ENCODE data around the gene ZSWIM3.
"Not testable (repeated sequence)": the region's sequence is repeated elsewhere in the genome, so short reads cannot be mapped to it uniquely, and the experiment has no call there.

ZSWIM3 gene

GRCh38 chr20:45861221-45862075, 4.0 kb downstream of the ZSWIM3 start:
- DNase-seq (ENCODE audit: low spot score) = no peak

GRCh38 chr20:45863543-45864470, 6.4 kb downstream of the ZSWIM3 start:
- no peak for DNase-seq (ENCODE audit: low spot score)

- no peak for DNase-seq (ENCODE audit: low spot score)
Measured at GRCh38 chr20:45866454-45866853, 9.0 kb downstream of the ZSWIM3 start.

GRCh38 chr20:45867136-45867818, 9.9 kb downstream of the ZSWIM3 start:
- DNase-seq (ENCODE audit: low spot score) = no peak

GRCh38 chr20:45867819-45868176, 10.4 kb downstream of the ZSWIM3 start:
- no peak for DNase-seq (ENCODE audit: low spot score)

- DNase-seq (ENCODE audit: low spot score) = no peak
Measured at GRCh38 chr20:45872626-45873025, 15.2 kb downstream of the ZSWIM3 start.

- no peak for DNase-seq (ENCODE audit: low spot score)
Measured at GRCh38 chr20:45873409-45874103, 16.1 kb downstream of the ZSWIM3 start.

GRCh38 chr20:45874104-45874481, 16.7 kb downstream of the ZSWIM3 start:
- DNase-seq (ENCODE audit: low spot score) = not testable (repeated sequence)

- DNase-seq (ENCODE audit: low spot score) = no peak
Measured at GRCh38 chr20:45874576-45874975, 17.2 kb downstream of the ZSWIM3 start.

- no peak for DNase-seq (ENCODE audit: low spot score)
Measured at GRCh38 chr20:45878076-45878761, 20.8 kb downstream of the ZSWIM3 start.

- DNase-seq (ENCODE audit: low spot score) = peak; percentile 97
Measured at GRCh38 chr20:45880988-45881788, 23.8 kb downstream of the ZSWIM3 start, which contains the start of gene ZSWIM1. Gene ZSWIM1, plus strand, starts transcription at chr20:45881227. Its CDS starts 1,366 bp downstream, at chr20:45882593.

- no peak for DNase-seq (ENCODE audit: low spot score)
Measured at GRCh38 chr20:45882469-45883099, 25.2 kb downstream of the ZSWIM3 start.

- no peak for DNase-seq (ENCODE audit: low spot score)
Measured at GRCh38 chr20:45883100-45883469, 25.7 kb downstream of the ZSWIM3 start.

- no peak for DNase-seq (ENCODE audit: low spot score)
Measured at GRCh38 chr20:45886590-45887345, 29.4 kb downstream of the ZSWIM3 start.

GRCh38 chr20:45887346-45887715, 29.9 kb downstream of the ZSWIM3 start, which contains the start of gene SPATA25:
Gene SPATA25, minus strand, starts transcription at chr20:45887622. Its CDS starts 32 bp downstream, at chr20:45887590.
- no peak for DNase-seq (ENCODE audit: low spot score)

GRCh38 chr20:45888681-45889080, 31.3 kb downstream of the ZSWIM3 start:
- DNase-seq (ENCODE audit: low spot score) = no peak

- DNase-seq (ENCODE audit: low spot score) = peak; percentile 82
Measured at GRCh38 chr20:45890077-45890984, 32.9 kb downstream of the ZSWIM3 start.

All from iPS-NIHi11 (cell line).